Measurements from ENCODE around the gene TTC17. TPM values are rescaled to one million over a fixed set of nuclear protein-coding genes. Genes with fewer than 3 reads are reported as not detected.

TTC17 gene
- total and polyA plus RNA-seq, 2 of the 8 experiments (the other 6 are each of a cell fraction or from before 2014, with no cell fraction given): 65.1 to 80.1 TPM

DNA sequence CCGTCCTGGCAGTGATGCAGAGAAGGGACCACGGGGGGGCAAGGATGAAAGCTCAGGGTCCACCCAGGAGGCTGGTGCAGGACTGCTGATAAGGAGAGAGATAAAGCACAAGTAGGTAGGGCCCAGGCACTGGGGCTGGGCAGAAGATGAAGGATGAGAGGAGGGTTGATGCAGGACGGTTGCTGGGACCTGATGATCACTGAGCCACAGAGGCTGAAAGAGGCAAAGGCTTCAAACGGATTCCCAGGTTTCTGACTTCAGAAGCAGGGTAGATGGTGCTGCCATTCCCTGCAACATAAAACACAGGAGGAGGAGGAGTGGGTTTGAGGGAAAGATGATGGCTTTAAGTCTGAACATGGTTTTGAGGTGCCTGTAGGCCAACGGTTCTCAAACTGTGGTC, 148.5 kb downstream of the TTC17 start (continued):
- TF ChIP-seq SP1 (IDR thresholded peaks at IDR 0.05; ENCODE audit: low read depth, low read length) (no peak), PHF8 (conservative IDR thresholded peaks at IDR 0.05; ENCODE audit: low read depth, low read length) (no peak), ZNF274 (IDR thresholded peaks at IDR 0.05; ENCODE audit: borderline replicate concordance, extremely low read depth, low read length) (no peak)
- TF ChIP-seq, protein P1, sequence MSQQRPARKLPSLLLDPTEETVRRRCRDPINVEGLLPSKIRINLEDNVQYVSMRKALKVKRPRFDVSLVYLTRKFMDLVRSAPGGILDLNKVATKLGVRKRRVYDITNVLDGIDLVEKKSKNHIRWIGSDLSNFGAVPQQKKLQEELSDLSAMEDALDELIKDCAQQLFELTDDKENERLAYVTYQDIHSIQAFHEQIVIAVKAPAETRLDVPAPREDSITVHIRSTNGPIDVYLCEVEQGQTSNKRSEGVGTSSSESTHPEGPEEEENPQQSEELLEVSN (IDR thresholded peaks at IDR 0.05): no peak

Data from H1 (cell line).